Body of pancreas (tissue), 4 donors: ENCODE measurements around the gene PRDX2.

Experiments
- POLR2A ChIP-seq, 3 donors: fragments of 450-650 bp; IDR thresholded peaks; one replicate each; pipeline ENCODE4 v1.6.1; 2016; ENCODE audit warnings: antibody characterized with exemption in 3 of 3, mild to moderate bottlenecking in 2 of 3
- TF ChIP-seq, protein P1 (sequence below), 7 experiments: fragments of 450-650 bp in 4 of 7; fragments of 200-600 bp in 3 of 7; sonication (generic) in 3 of 7; IDR thresholded peaks; one replicate each; pipeline ENCODE4 v1.5.1; 2016 to 2019; ENCODE audit warnings: antibody characterized with exemption in 7 of 7

GRCh38 chr19:12748489-12748888 is 53.1 kb downstream of the PRDX2 start:
- TF ChIP-seq, protein P1, sequence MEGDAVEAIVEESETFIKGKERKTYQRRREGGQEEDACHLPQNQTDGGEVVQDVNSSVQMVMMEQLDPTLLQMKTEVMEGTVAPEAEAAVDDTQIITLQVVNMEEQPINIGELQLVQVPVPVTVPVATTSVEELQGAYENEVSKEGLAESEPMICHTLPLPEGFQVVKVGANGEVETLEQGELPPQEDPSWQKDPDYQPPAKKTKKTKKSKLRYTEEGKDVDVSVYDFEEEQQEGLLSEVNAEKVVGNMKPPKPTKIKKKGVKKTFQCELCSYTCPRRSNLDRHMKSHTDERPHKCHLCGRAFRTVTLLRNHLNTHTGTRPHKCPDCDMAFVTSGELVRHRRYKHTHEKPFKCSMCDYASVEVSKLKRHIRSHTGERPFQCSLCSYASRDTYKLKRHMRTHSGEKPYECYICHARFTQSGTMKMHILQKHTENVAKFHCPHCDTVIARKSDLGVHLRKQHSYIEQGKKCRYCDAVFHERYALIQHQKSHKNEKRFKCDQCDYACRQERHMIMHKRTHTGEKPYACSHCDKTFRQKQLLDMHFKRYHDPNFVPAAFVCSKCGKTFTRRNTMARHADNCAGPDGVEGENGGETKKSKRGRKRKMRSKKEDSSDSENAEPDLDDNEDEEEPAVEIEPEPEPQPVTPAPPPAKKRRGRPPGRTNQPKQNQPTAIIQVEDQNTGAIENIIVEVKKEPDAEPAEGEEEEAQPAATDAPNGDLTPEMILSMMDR (IDR thresholded peaks at IDR 0.05), result no peak
- no peak for TF ChIP-seq POLR2A (IDR thresholded peaks at IDR 0.05)
